Endothelial cell of umbilical vein (primary cell): Measurements from ENCODE around the gene MAP4K4.

Experiments used
- CTCF ChIP-seq, 2 donors: IDR thresholded peaks; 1 replicate in 1 of 2; 2 replicates in 1 of 2; pipeline ENCODE4 v1.5.1; 2011; ENCODE audit warnings: low read length in 2 of 2, mild to moderate bottlenecking in 2 of 2, moderate library complexity in 2 of 2, control low read depth in 1 of 2, inconsistent platforms in 1 of 2, low read depth in 1 of 2; ENCODE audit not compliant: insufficient read depth in 1 of 2; ENCODE audit errors: extremely low read depth in 1 of 2
- EZH2 ChIP-seq: IDR thresholded peaks from 2 replicates; pipeline ENCODE4 v1.6.1; 2012; ENCODE audit warnings: borderline replicate concordance, low read depth, mild to moderate bottlenecking, moderate library complexity, low read length, inconsistent platforms; ENCODE audit not compliant: severe bottlenecking
- FOS ChIP-seq: IDR thresholded peaks from 2 replicates; pipeline ENCODE4 v1.6.1; 2011; ENCODE audit warnings: mild to moderate bottlenecking, low read length, moderate library complexity, borderline replicate concordance; ENCODE audit not compliant: insufficient read depth
- JUN ChIP-seq: IDR thresholded peaks from 2 replicates; pipeline ENCODE4 v1.6.1; 2011; ENCODE audit warnings: borderline replicate concordance, low read depth; ENCODE audit not compliant: insufficient read length, insufficient read depth
- MAX ChIP-seq: IDR thresholded peaks from 2 replicates; pipeline ENCODE4 v1.6.1; 2011; ENCODE audit not compliant: insufficient read depth, insufficient read length
- POLR2A ChIP-seq: IDR thresholded peaks from 2 replicates; pipeline ENCODE4 v1.6.1; 2012; ENCODE audit warnings: low read depth, mild to moderate bottlenecking, control low read depth, low read length
- POLR2AphosphoS5 ChIP-seq: IDR thresholded peaks from 2 replicates; pipeline ENCODE4 v1.6.1; 2012; ENCODE audit warnings: low read depth, mild to moderate bottlenecking, control low read depth, low read length, moderate library complexity; ENCODE audit not compliant: insufficient read depth

DNA sequence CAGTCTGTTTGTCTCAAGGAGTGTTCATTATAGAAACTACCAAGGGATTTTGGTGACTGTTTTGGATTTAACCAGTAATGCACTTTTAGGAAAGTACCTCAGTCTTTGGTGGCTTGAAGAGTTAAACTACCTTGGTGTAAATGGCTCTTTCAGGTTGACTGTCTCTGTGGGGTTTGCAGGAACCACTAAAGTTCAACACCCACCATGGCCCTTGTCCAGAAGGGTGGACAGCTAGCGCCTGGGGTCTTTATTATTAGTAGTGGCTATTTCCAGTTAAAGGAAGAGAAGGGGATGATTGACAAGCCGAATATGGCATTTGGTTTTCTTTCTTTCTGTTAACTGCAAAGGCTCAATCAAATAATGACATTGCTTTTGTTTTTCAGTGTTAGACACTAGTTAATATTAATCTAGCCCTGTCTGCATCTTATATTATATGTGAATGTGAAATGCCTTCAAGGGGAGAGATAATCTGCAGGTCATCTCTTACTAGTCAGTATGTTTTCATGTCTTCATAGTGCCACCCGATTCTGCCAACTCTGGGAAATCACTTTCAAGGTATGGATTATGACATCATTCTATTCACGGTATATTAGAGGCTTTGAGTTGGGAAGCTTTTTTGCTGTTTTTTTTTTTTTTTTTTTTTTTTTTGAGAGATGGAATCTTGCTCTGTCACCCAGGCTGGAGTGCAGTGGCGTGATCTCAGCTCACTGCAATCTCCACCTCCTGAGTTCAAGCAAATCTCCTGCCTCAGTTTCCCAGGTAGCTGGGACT, 56.4 kb downstream of the MAP4K4 start:
- TF ChIP-seq FOS = no peak
- no peak for TF ChIP-seq POLR2A
- TF ChIP-seq CTCF (IDR thresholded peaks at IDR 0.05; ENCODE audit: extremely low read depth in 1 of 2, insufficient read depth in 1 of 2, low read depth in 1 of 2, low read length in 2 of 2) = no peak
- TF ChIP-seq POLR2AphosphoS5 = no peak
- TF ChIP-seq JUN = no peak
- TF ChIP-seq EZH2 = no peak
- TF ChIP-seq MAX = no peak
